Measurements from ENCODE around the gene TMEM151A.

The TMEM151A gene

GRCh38 chr11:66322732-66323427, 31.2 kb downstream of the TMEM151A start:
- no peak for DNase-seq (ENCODE audit: low read depth in 2 of 2)

GRCh38 chr11:66323684-66324083, 32.0 kb downstream of the TMEM151A start:
- no peak for DNase-seq (ENCODE audit: low read depth in 2 of 2)

GRCh38 chr11:66324664-66325063, 33.0 kb downstream of the TMEM151A start:
- no peak for DNase-seq (ENCODE audit: low read depth in 2 of 2)

- no peak for DNase-seq (ENCODE audit: low read depth in 2 of 2)
Measured at GRCh38 chr11:66325263-66325671, 33.6 kb downstream of the TMEM151A start.

- no peak for DNase-seq (ENCODE audit: low read depth in 2 of 2)
Measured at GRCh38 chr11:66326261-66327111, 34.8 kb downstream of the TMEM151A start.

- no peak for DNase-seq (ENCODE audit: low read depth in 2 of 2)
Measured at GRCh38 chr11:66327171-66328030, 35.7 kb downstream of the TMEM151A start.

GRCh38 chr11:66328031-66328301, 36.3 kb downstream of the TMEM151A start:
- no peak for DNase-seq (ENCODE audit: low read depth in 2 of 2)

GRCh38 chr11:66328302-66329144, 36.8 kb downstream of the TMEM151A start:
- peak; percentile 71 to 78 for DNase-seq (ENCODE audit: low read depth in 2 of 2)

GRCh38 chr11:66329165-66329673, 37.5 kb downstream of the TMEM151A start:
- no peak for DNase-seq (ENCODE audit: low read depth in 2 of 2)

GRCh38 chr11:66330931-66331330, 39.2 kb downstream of the TMEM151A start:
- no peak for DNase-seq (ENCODE audit: low read depth in 2 of 2)

- DNase-seq (ENCODE audit: low read depth in 2 of 2) = no peak
Measured at GRCh38 chr11:66331542-66332370, 40.1 kb downstream of the TMEM151A start.

GRCh38 chr11:66332371-66333219, 40.9 kb downstream of the TMEM151A start:
- DNase-seq (ENCODE audit: low read depth in 2 of 2) = no peak

- DNase-seq (ENCODE audit: low read depth in 2 of 2) = no peak
Measured at GRCh38 chr11:66333220-66333877, 41.7 kb downstream of the TMEM151A start.

- DNase-seq (ENCODE audit: low read depth in 2 of 2) = no peak
Measured at GRCh38 chr11:66333896-66334604, 42.4 kb downstream of the TMEM151A start.

- DNase-seq (ENCODE audit: low read depth in 2 of 2) = no peak
Measured at GRCh38 chr11:66334605-66335442, 43.1 kb downstream of the TMEM151A start.

GRCh38 chr11:66335531-66336233, 44.0 kb downstream of the TMEM151A start:
- DNase-seq (ENCODE audit: low read depth in 2 of 2) = no peak
